CD14-positive monocyte (primary cell): Measurements from ENCODE around the gene CFAP299. TPM values are rescaled to one million over a fixed set of nuclear protein-coding genes. Genes with fewer than 3 reads are reported as not detected.

ENCODE experiments used
- DNase-seq, 3 donors: peaks; one replicate each; pipeline ENCODE4 v3.0.0-alpha.2; 2011 to 2022
- H2AFZ ChIP-seq: 2 replicates; pipeline ENCODE4 v1.6.0; 2012; ENCODE audit warnings: mild to moderate bottlenecking, low read depth, low read length, inconsistent platforms; ENCODE audit not compliant: insufficient read depth, poor library complexity, severe bottlenecking
- H3K27ac ChIP-seq, 2 donors: 1 replicate in 1 of 2; 2 replicates in 1 of 2; pipeline ENCODE4 v1.5.1; 2012 to 2013; ENCODE audit warnings: low read length in 2 of 2, control low read depth in 1 of 2, inconsistent platforms in 1 of 2, low read depth in 1 of 2, mild to moderate bottlenecking in 1 of 2
- H3K27me3 ChIP-seq, 2 donors: one replicate each; pipeline versions ENCODE4 v1.6.0 to v1.6.1; 2011 to 2013; ENCODE audit warnings: low read length in 2 of 2; ENCODE audit not compliant: control insufficient read depth in 2 of 2, insufficient read depth in 2 of 2
- H3K36me3 ChIP-seq, 2 donors: replicated peaks in 1 of 2; 1 replicate in 1 of 2; 2 replicates in 1 of 2; pipeline versions ENCODE4 v1.5.1 to v1.6.1; 2012 to 2013; ENCODE audit warnings: low read length in 2 of 2, control low read depth in 1 of 2, inconsistent platforms in 1 of 2, mild to moderate bottlenecking in 1 of 2; ENCODE audit not compliant: insufficient read depth in 2 of 2, control insufficient read depth in 1 of 2
- H3K4me1 ChIP-seq, 2 donors: 1 replicate in 1 of 2; 2 replicates in 1 of 2; pipeline versions ENCODE4 v1.5.1 to v1.6.1; 2012 to 2013; ENCODE audit warnings: low read length in 2 of 2, control low read depth in 1 of 2, inconsistent platforms in 1 of 2, mild to moderate bottlenecking in 1 of 2, moderate library complexity in 1 of 2; ENCODE audit not compliant: insufficient read depth in 2 of 2, control insufficient read depth in 1 of 2
- H3K4me2 ChIP-seq: replicated peaks from 2 replicates; pipeline ENCODE3; 2012; ENCODE audit warnings: low read length, moderate library complexity, mild to moderate bottlenecking; ENCODE audit not compliant: poor library complexity, severe bottlenecking; ENCODE audit errors: extremely low read depth
- H3K4me3 ChIP-seq, 3 experiments: fragments of 200-600 bp in 1 of 3; sonication (generic) in 1 of 3; replicated peaks in 1 of 3; 1 replicate in 2 of 3; 2 replicates in 1 of 3; pipeline ENCODE4 v1.5.1; 2011 to 2013; ENCODE audit warnings: low read length in 3 of 3, mild to moderate bottlenecking in 3 of 3, control low read depth in 2 of 3, low read depth in 2 of 3, inconsistent platforms in 1 of 3, moderate library complexity in 1 of 3
- H3K79me2 ChIP-seq: 2 replicates; pipeline ENCODE4 v1.6.0; 2012; ENCODE audit warnings: mild to moderate bottlenecking, control low read depth, inconsistent platforms, low read length, moderate library complexity; ENCODE audit not compliant: insufficient read depth
- H3K9ac ChIP-seq: 2 replicates; pipeline ENCODE4 v1.6.0; 2017; ENCODE audit warnings: low read length, mild to moderate bottlenecking; ENCODE audit not compliant: insufficient read depth, poor library complexity, severe bottlenecking
- H3K9me3 ChIP-seq, 2 donors: replicated peaks in 1 of 2; 1 replicate in 1 of 2; 2 replicates in 1 of 2; pipeline versions ENCODE4 v1.5.1 to v1.6.1; 2012 to 2013; ENCODE audit warnings: low read length in 2 of 2, control low read depth in 1 of 2; ENCODE audit not compliant: control insufficient read depth in 1 of 2, insufficient read depth in 1 of 2
- H4K20me1 ChIP-seq: 2 replicates; pipeline ENCODE4 v1.6.0; 2012; ENCODE audit warnings: mild to moderate bottlenecking, low read length, control low read depth, moderate library complexity; ENCODE audit not compliant: insufficient read depth
- H3K27ac Mint-ChIP-seq, 7 donors: one replicate each; pipeline ENCODE4 v1.8.0; 2020; ENCODE audit warnings: mild to moderate bottlenecking in 7 of 7, mixed read lengths in 7 of 7, moderate library complexity in 6 of 7, inconsistent platforms in 2 of 7
- H3K27me3 Mint-ChIP-seq, 3 donors: one replicate each; pipeline ENCODE4 v1.8.0; 2021 to 2022; ENCODE audit warnings: low read depth in 3 of 3, mild to moderate bottlenecking in 3 of 3, mixed read lengths in 3 of 3, moderate library complexity in 3 of 3, inconsistent platforms in 1 of 3
- H3K36me3 Mint-ChIP-seq, 2 donors: one replicate each; pipeline ENCODE4 v1.8.0; 2020; ENCODE audit warnings: mixed read lengths in 2 of 2, inconsistent platforms in 1 of 2, mild to moderate bottlenecking in 1 of 2
- H3K4me1 Mint-ChIP-seq: one replicate; pipeline ENCODE4 v1.8.0; 2020; ENCODE audit warnings: mild to moderate bottlenecking, mixed read lengths
- H3K4me3 Mint-ChIP-seq, 2 donors: one replicate each; pipeline ENCODE4 v1.8.0; 2020; ENCODE audit warnings: mild to moderate bottlenecking in 2 of 2, mixed read lengths in 2 of 2, moderate library complexity in 1 of 2
- H3K9me3 Mint-ChIP-seq, 7 donors: one replicate each; pipeline ENCODE4 v1.8.0; 2020 to 2022; ENCODE audit warnings: mixed read lengths in 7 of 7, mild to moderate bottlenecking in 6 of 7, moderate library complexity in 6 of 7, inconsistent platforms in 2 of 7
- whole genome bisulfite sequencing: methylation state at CpG from one replicate; pipeline ENCODE4 v1.1.5; 2013; ENCODE audit warnings: missing lambda C conversion rate; ENCODE audit not compliant: insufficient coverage; 5-methylcytosine and 5-hydroxymethylcytosine counted together
- intact Hi-C, 2 donors: fragments of 100-400 bp; cut with micrococcal nuclease; formaldehyde crosslinking; loops; one replicate each; pipeline versions ENCODE4 v1.15.0 to v1.15.1; 2023
- polyA plus RNA-seq, 3 donors: library from polyadenylated mRNA; depleted of rRNA in 1 of 3; unstranded in 2 of 3; stranded (reverse) in 1 of 3; fragments of 300-500 nt in 2 of 3; fragments of >200 nt in 1 of 3; fragmentation: Illumina TruSeq in 2 of 3; gene quantifications; 1 replicate in 2 of 3; 2 replicates in 1 of 3; pipeline ENCODE4 v1.2.3, GENCODE V29; 2012 to 2021
- TF ChIP-seq, protein P1 (sequence below): fragments of 200-600 bp; IDR thresholded peaks from one replicate; pipeline ENCODE4 v1.8.0; 2022; ENCODE audit warnings: antibody characterized with exemption, mild to moderate bottlenecking

Gene CFAP299
- polyA plus RNA-seq, 3 donors, result not detected

DNA sequence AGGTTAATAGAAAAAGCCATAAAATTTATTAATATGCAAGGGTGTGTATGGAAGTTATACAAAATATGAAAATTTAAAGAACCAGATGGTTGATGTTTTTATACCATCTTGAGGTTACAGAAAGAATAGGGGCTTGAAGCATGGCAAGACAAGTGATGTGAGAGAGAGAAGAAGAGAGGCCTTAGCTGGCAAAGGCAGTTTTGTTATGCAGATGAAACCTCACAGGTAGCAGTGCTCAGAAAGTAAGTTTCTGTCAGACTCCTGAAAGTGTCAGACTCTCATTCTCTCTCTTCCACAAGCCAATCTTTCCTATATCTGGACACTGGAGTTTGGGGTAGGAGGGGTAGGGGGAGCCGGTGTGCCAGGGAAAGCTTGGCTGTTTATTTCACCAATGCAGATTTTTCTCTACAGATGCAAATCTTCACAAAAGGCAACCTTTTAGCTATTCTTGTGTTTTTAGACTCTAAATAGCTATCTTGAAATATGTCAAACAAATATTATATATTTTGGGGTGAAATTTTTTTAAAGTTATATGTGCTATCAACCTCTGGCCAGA is 124.5 kb downstream of the CFAP299 start:
- peaks cover 0 to 7% (median 1%) of the 10 kb centered on the region in 7 donors for H3K9me3 Mint-ChIP-seq
- H3K27me3 Mint-ChIP-seq, result no peaks in the 10 kb centered on the region
- TF ChIP-seq, protein P1, sequence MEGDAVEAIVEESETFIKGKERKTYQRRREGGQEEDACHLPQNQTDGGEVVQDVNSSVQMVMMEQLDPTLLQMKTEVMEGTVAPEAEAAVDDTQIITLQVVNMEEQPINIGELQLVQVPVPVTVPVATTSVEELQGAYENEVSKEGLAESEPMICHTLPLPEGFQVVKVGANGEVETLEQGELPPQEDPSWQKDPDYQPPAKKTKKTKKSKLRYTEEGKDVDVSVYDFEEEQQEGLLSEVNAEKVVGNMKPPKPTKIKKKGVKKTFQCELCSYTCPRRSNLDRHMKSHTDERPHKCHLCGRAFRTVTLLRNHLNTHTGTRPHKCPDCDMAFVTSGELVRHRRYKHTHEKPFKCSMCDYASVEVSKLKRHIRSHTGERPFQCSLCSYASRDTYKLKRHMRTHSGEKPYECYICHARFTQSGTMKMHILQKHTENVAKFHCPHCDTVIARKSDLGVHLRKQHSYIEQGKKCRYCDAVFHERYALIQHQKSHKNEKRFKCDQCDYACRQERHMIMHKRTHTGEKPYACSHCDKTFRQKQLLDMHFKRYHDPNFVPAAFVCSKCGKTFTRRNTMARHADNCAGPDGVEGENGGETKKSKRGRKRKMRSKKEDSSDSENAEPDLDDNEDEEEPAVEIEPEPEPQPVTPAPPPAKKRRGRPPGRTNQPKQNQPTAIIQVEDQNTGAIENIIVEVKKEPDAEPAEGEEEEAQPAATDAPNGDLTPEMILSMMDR, result no peak
- H3K4me1 Mint-ChIP-seq, result peaks cover 10% of the 10 kb centered on the region
- Histone ChIP-seq H3K4me3 (no peak overlapping the region), H3K27ac (no peak overlapping the region), H2AFZ (no peak overlapping the region), H3K4me2 (no peak overlapping the region), H3K79me2 (no peaks in the 10 kb centered on the region), H3K9ac (no peak overlapping the region), H4K20me1 (no peaks in the 10 kb centered on the region), H3K4me1 (no peaks in the 10 kb centered on the region), H3K36me3 (no peaks in the 10 kb centered on the region), H3K9me3 (no peaks in the 10 kb centered on the region), H3K27me3 (no peaks in the 10 kb centered on the region)
- no peak overlapping the region for H3K4me3 Mint-ChIP-seq
- no peaks in the 10 kb centered on the region for H3K36me3 Mint-ChIP-seq
- no CpG with 5 or more reads among the region's 1 CpG for WGBS
- H3K27ac Mint-ChIP-seq, result no peak overlapping the region
- no peak for DNase-seq
- intact Hi-C loops, result no loop called here

DNA sequence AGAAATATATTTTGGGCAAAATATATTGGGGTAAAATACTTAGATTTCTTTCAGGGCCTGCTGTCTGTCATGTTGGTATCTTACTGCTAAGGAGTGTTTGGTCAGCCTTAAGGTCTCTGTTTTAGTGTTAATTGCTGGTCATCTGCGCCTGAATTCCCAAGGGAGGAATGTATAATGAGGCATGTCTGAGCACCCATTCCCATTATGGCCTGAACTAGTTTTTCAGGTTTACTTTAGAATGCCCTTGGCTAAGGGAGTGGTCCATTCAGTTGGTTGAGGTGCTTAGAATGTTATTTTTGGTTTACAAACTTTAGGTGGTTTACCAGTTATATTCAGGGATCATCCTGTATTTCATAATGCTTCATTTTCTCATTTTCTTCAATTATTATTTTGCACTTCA is 125.9 kb downstream of the CFAP299 start:
- Mint-ChIP-seq H3K27ac (no peak overlapping the region), H3K27me3 (no peaks in the 10 kb centered on the region), H3K9me3 (peaks cover 0 to 7% (median 2%) of the 10 kb centered on the region in 7 donors), H3K36me3 (no peaks in the 10 kb centered on the region), H3K4me1 (peaks cover 10% of the 10 kb centered on the region), H3K4me3 (no peak overlapping the region)
- TF ChIP-seq, protein P1, result no peak
- intact Hi-C loops, result no loop called here
- Histone ChIP-seq H3K9me3 (no peaks in the 10 kb centered on the region), H3K36me3 (no peaks in the 10 kb centered on the region), H3K4me3 (no peak overlapping the region), H3K79me2 (no peaks in the 10 kb centered on the region), H3K4me1 (no peaks in the 10 kb centered on the region), H2AFZ (no peak overlapping the region), H3K27me3 (no peaks in the 10 kb centered on the region), H3K27ac (no peak overlapping the region), H4K20me1 (no peaks in the 10 kb centered on the region), H3K4me2 (no peak overlapping the region), H3K9ac (no peak overlapping the region)
- 100% methylated on average over 1 of the region's 1 CpG for WGBS
- no peak for DNase-seq
